GM18861 (cell line): ENCODE results near the gene SLC8A3.

Experiments used
- ATAC-seq: cut with Tn5 transposase; IDR thresholded peaks from one replicate; pipeline ENCODE4 v1.9.1; 2021; ENCODE audit not compliant: unreplicated experiment

SLC8A3 gene

GRCh38 chr14:70002589-70003346, 186.0 kb downstream of the SLC8A3 start:
- no peak for ATAC-seq

GRCh38 chr14:70000601-70001000, 188.2 kb downstream of the SLC8A3 start:
- ATAC-seq, result no peak

- ATAC-seq, result no peak
Observed at GRCh38 chr14:69999261-69999674, 189.5 kb downstream of the SLC8A3 start.

- no peak for ATAC-seq
Observed at GRCh38 chr14:69997849-69998248, 190.9 kb downstream of the SLC8A3 start.

- ATAC-seq, result no peak
Observed at GRCh38 chr14:69996216-69996615, 192.5 kb downstream of the SLC8A3 start.
